ENCODE measurements around the gene SRSF1.

GRCh38 chr17:57959929-57960328, 47.1 kb downstream of the SRSF1 start:
- TF ChIP-seq, protein P1, sequence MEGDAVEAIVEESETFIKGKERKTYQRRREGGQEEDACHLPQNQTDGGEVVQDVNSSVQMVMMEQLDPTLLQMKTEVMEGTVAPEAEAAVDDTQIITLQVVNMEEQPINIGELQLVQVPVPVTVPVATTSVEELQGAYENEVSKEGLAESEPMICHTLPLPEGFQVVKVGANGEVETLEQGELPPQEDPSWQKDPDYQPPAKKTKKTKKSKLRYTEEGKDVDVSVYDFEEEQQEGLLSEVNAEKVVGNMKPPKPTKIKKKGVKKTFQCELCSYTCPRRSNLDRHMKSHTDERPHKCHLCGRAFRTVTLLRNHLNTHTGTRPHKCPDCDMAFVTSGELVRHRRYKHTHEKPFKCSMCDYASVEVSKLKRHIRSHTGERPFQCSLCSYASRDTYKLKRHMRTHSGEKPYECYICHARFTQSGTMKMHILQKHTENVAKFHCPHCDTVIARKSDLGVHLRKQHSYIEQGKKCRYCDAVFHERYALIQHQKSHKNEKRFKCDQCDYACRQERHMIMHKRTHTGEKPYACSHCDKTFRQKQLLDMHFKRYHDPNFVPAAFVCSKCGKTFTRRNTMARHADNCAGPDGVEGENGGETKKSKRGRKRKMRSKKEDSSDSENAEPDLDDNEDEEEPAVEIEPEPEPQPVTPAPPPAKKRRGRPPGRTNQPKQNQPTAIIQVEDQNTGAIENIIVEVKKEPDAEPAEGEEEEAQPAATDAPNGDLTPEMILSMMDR (IDR thresholded peaks at IDR 0.05; ENCODE audit: poor library complexity) = no peak
- no peak for TF ChIP-seq EZH2 (IDR thresholded peaks at IDR 0.05; ENCODE audit: borderline replicate concordance)
